K562 (cell line): Measurements from ENCODE around the gene HNRNPK. TPM values are rescaled to one million over a fixed set of nuclear protein-coding genes. Genes with fewer than 3 reads are reported as not detected.

ENCODE experiments used
- CREB3 ChIP-seq: fragments of 450-650 bp; conservative IDR thresholded peaks from 2 replicates; pipeline ENCODE4 v1.6.1; 2016; ENCODE audit warnings: missing genetic modification characterization, low read depth, mild to moderate bottlenecking, missing compliant biosample characterization, moderate library complexity
- GATAD2A ChIP-seq: fragments of 450-650 bp; IDR thresholded peaks from 2 replicates; pipeline ENCODE4 v1.6.1; 2017
- MGA ChIP-seq: fragments of 450-650 bp; IDR thresholded peaks from 2 replicates; pipeline ENCODE4 v1.6.1; 2016; ENCODE audit warnings: mild to moderate bottlenecking, moderate library complexity
- MITF ChIP-seq: IDR thresholded peaks from 2 replicates; pipeline ENCODE4 v1.6.1; 2014; ENCODE audit warnings: antibody characterized with exemption
- NFRKB ChIP-seq: fragments of 450-650 bp; IDR thresholded peaks from 2 replicates; pipeline ENCODE4 v1.6.1; 2016; ENCODE audit warnings: low read depth
- SMARCA4 ChIP-seq: fragments of 450-650 bp; IDR thresholded peaks from 2 replicates; pipeline ENCODE4 v1.6.1; 2016
- TEAD2 ChIP-seq: fragments of 450-650 bp; IDR thresholded peaks from 2 replicates; pipeline ENCODE4 v1.6.1; 2016; ENCODE audit warnings: missing genetic modification characterization, control low read depth, missing compliant biosample characterization
- polyA plus RNA-seq, 8 experiments: library from polyadenylated mRNA; depleted of rRNA in 4 of 8; stranded (reverse) in 5 of 8; unstranded in 3 of 8; fragments of >200 nt; fragmentation: Nextera tagmentation in 2 of 8; fragmentation: Illumina TruSeq in 1 of 8; extraction: Ambion mirVana in 2 of 8; extraction: Trizol in 1 of 8; gene quantifications; 2 replicates each; pipeline versions ENCODE4 v1.2.1 to v1.2.3, GENCODE V29; 2011 to 2014; ENCODE audit warnings: inconsistent platforms in 1 of 8, missing spikeins in 1 of 8
- total RNA-seq, 7 experiments: library from RNA; depleted of rRNA in 6 of 7; stranded (reverse); fragments of >200 nt in 6 of 7; fragmentation: Illumina TruSeq in 2 of 7; extraction: Trizol in 2 of 7; gene quantifications; 2 replicates each; pipeline versions ENCODE4 v1.2.1 to v1.2.3, GENCODE V29; 2011 to 2021; ENCODE audit warnings: low replicate concordance in 1 of 7
- TF ChIP-seq, protein P1 (sequence below), 2 experiments: IDR thresholded peaks; 2 replicates each; pipeline ENCODE4 v1.6.1; 2011; ENCODE audit warnings: borderline replicate concordance in 1 of 2, control low read depth in 1 of 2, low read depth in 1 of 2, low read length in 1 of 2, mild to moderate bottlenecking in 1 of 2, mixed read lengths in 1 of 2, moderate library complexity in 1 of 2; ENCODE audit not compliant: insufficient read depth in 1 of 2, insufficient read length in 1 of 2, poor library complexity in 1 of 2, severe bottlenecking in 1 of 2; ENCODE audit errors: extremely low read depth in 1 of 2
- TF ChIP-seq, protein P2 (sequence below), 2 experiments: fragments of 450-650 bp in 1 of 2; IDR thresholded peaks; 2 replicates each; pipeline ENCODE4 v1.6.1; 2011 to 2017; ENCODE audit warnings: low read depth in 2 of 2, antibody characterized with exemption in 1 of 2, borderline replicate concordance in 1 of 2, low read length in 1 of 2, mild to moderate bottlenecking in 1 of 2, mixed read lengths in 1 of 2; ENCODE audit not compliant: control insufficient read depth in 1 of 2

Gene HNRNPK
- total and polyA plus RNA-seq, 9 of the 15 experiments (the other 6 are each of a cell fraction or from before 2014, with no cell fraction given): 224 to 883 (median 618) TPM

- peak; percentile 38; the same call in 1 of the 2 replicates for TF ChIP-seq MGA
- TF ChIP-seq CREB3 (tag): 0 out of 2 replicates have a peak, but pooled peaks have one; percentile 51
- no peak for TF ChIP-seq GATAD2A
- TF ChIP-seq SMARCA4: no peak
- no peak for TF ChIP-seq TEAD2
- TF ChIP-seq, protein P1, sequence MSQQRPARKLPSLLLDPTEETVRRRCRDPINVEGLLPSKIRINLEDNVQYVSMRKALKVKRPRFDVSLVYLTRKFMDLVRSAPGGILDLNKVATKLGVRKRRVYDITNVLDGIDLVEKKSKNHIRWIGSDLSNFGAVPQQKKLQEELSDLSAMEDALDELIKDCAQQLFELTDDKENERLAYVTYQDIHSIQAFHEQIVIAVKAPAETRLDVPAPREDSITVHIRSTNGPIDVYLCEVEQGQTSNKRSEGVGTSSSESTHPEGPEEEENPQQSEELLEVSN (IDR thresholded peaks at IDR 0.05; ENCODE audit: borderline replicate concordance in 1 of 2, extremely low read depth in 1 of 2, insufficient read depth in 1 of 2, insufficient read length in 1 of 2, low read depth in 1 of 2, low read length in 1 of 2, poor library complexity in 1 of 2, severe bottlenecking in 1 of 2): no peak
- TF ChIP-seq, protein P2, sequence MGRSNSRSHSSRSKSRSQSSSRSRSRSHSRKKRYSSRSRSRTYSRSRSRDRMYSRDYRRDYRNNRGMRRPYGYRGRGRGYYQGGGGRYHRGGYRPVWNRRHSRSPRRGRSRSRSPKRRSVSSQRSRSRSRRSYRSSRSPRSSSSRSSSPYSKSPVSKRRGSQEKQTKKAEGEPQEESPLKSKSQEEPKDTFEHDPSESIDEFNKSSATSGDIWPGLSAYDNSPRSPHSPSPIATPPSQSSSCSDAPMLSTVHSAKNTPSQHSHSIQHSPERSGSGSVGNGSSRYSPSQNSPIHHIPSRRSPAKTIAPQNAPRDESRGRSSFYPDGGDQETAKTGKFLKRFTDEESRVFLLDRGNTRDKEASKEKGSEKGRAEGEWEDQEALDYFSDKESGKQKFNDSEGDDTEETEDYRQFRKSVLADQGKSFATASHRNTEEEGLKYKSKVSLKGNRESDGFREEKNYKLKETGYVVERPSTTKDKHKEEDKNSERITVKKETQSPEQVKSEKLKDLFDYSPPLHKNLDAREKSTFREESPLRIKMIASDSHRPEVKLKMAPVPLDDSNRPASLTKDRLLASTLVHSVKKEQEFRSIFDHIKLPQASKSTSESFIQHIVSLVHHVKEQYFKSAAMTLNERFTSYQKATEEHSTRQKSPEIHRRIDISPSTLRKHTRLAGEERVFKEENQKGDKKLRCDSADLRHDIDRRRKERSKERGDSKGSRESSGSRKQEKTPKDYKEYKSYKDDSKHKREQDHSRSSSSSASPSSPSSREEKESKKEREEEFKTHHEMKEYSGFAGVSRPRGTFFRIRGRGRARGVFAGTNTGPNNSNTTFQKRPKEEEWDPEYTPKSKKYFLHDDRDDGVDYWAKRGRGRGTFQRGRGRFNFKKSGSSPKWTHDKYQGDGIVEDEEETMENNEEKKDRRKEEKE (IDR thresholded peaks at IDR 0.05; ENCODE audit: borderline replicate concordance in 1 of 2, control insufficient read depth in 1 of 2, low read depth in 2 of 2, low read length in 1 of 2): no peak
- TF ChIP-seq NFRKB: no peak; the same call in 1 of the 2 replicates
- TF ChIP-seq MITF: no peak
Observed at GRCh38 chr9:83956086-83956435, 24.0 kb downstream of the HNRNPK start (continued).
